Pancreas (tissue), 10 donors: ENCODE data around the gene UBE2D2. TPM values are rescaled to one million over a fixed set of nuclear protein-coding genes. Genes with fewer than 3 reads are reported as not detected.

ENCODE experiments used
- ATAC-seq, 4 donors: fragments of 200-7000 bp; cut with Tn5 transposase; one replicate each; pipeline versions ENCODE4 v1.8.0 to v1.9.1; 2020; ENCODE audit warnings: mild to moderate bottlenecking in 4 of 4, moderate library complexity in 4 of 4
- DNase-seq, 6 donors: peaks; one replicate each; pipeline ENCODE4 v3.0.0-alpha.2; 2020
- FAIRE-seq: peaks from 2 replicates; lab custom pipeline; 2012; peaks lifted over from hg19 to GRCh38; lab: Jason Lieb, UNC
- H3K27ac ChIP-seq, 4 donors: fragments of 200-600 bp; sonication (generic); 1 replicate in 3 of 4; 2 replicates in 1 of 4; pipeline versions ENCODE4 v1.5.0 to v1.8.0; 2020
- H3K27me3 ChIP-seq, 4 donors: fragments of 200-600 bp; one replicate each; pipeline ENCODE4 v1.8.0; 2021
- H3K36me3 ChIP-seq, 3 donors: fragments of 200-600 bp; sonication (generic) in 1 of 3; one replicate each; pipeline versions ENCODE4 v1.5.0 to v1.8.0; 2020 to 2021
- H3K4me1 ChIP-seq, 3 donors: fragments of 200-600 bp; one replicate each; pipeline ENCODE4 v1.8.0; 2021
- H3K4me3 ChIP-seq, 4 donors: fragments of 200-600 bp; sonication (generic) in 2 of 4; one replicate each; pipeline versions ENCODE4 v1.5.0 to v1.8.0; 2020 to 2021
- H3K9me3 ChIP-seq, 4 donors: fragments of 200-600 bp; one replicate each; pipeline ENCODE4 v1.8.0; 2021
- CTCF ChIP-seq, 4 donors: fragments of 200-600 bp; sonication (generic) in 3 of 4; IDR thresholded peaks; one replicate each; pipeline versions ENCODE4 v1.5.0 to v1.8.0; 2021; ENCODE audit warnings: antibody characterized with exemption in 4 of 4
- WGBS, 2 donors: extraction: QIAGEN DNeasy Blood & Tissue Kit; methylation state at CpG; one replicate each; pipeline ENCODE4 v1.1.7; 2013; 5-methylcytosine and 5-hydroxymethylcytosine counted together
- intact Hi-C, 3 donors: fragments of 100-400 bp; cut with DNase I; formaldehyde crosslinking; loops; one replicate each; pipeline versions ENCODE4 v1.11.1 to v1.14.2; 2022
- polyA plus RNA-seq, 2 donors: library from polyadenylated mRNA; stranded (reverse); fragments of 200-250 nt; gene quantifications; one replicate each; pipeline ENCODE4 v1.2.3, GENCODE V29; 2013
- total RNA-seq, 6 donors: library from RNA; stranded (reverse); fragmentation: NEBNext Ultra II Directional in 4 of 6; extraction: Animal tissue kit (Norgen Biotek cat#: 25700) in 4 of 6; gene quantifications; one replicate each; pipeline versions ENCODE4 v1.2.1 to v1.2.4, GENCODE V29; 2021 to 2023
- donor health status: healthy with polysubstance abuse.
- donor health status: DM: no; HTN: no; CAD: no; lungs with moderate emphysema.
- donor health status: DM: no; HTN: no; CAD: no.
- donor health status: control.
- donor health status: control.
- donor health status: Bipolar disorder and iron deficiency.
- donor health status: DM: yes; HTN: yes; CAD: no.
- donor health status: DM: no; HTN: no; CAD: no.
- donor health status: DM: no; HTN: no; CAD: no.
- donor health status: DM: yes; HTN: yes; CAD: no.

UBE2D2 gene
- total and polyA plus RNA-seq, 8 donors = 36.5 to 59.3 (median 46.5) TPM

GRCh38 chr5:139653616-139654015 is 92.5 kb downstream of the UBE2D2 start:
- no peak for TF ChIP-seq CTCF (IDR thresholded peaks at IDR 0.05)
- H3K4me1 ChIP-seq = peaks cover 59 to 69% (median 61%) of the 10 kb centered on the region in 3 donors
- FAIRE-seq (no peak), ATAC-seq (no peak), DNase-seq (peak in 2 of 6 donors; percentile 48 to 58)
- intact Hi-C loops = loop anchor here in 2 of 3 donors (5.0 kb wide), 1 partner anchor 34 kb away; no protein-coding TSS in a partner anchor
- H3K9me3 ChIP-seq = no peaks in the 10 kb centered on the region
- H3K36me3 ChIP-seq = no peaks in the 10 kb centered on the region
- peak overlapping the region; percentile 51 to 96 (median 76) for H3K27ac ChIP-seq
- no peaks in the 10 kb centered on the region for H3K27me3 ChIP-seq
- H3K4me3 ChIP-seq = peak overlapping the region in 2 of 4 donors; percentile 98 to 99
- WGBS, 2 donors = 27 to 36% methylated on average over 5 of the region's 5 CpGs

GRCh38 chr5:139654464-139654863 is 93.3 kb downstream of the UBE2D2 start:
- FAIRE-seq (no peak), ATAC-seq (no peak), DNase-seq (no peak)
- intact Hi-C loops = loop anchor here in 2 of 3 donors (5.0 kb wide), 1 partner anchor 33 kb away; no protein-coding TSS in a partner anchor
- Histone ChIP-seq H3K36me3 (no peaks in the 10 kb centered on the region), H3K9me3 (no peaks in the 10 kb centered on the region), H3K27me3 (no peaks in the 10 kb centered on the region), H3K4me1 (peaks cover 68 to 78% (median 70%) of the 10 kb centered on the region in 3 donors), H3K27ac (peak overlapping the region; percentile 39 to 96 (median 72)), H3K4me3 (peak overlapping the region in 1 of 4 donors; percentile 8)
- WGBS, 2 donors = 31 to 34% methylated on average over 3 of the region's 3 CpGs
- no peak for TF ChIP-seq CTCF (IDR thresholded peaks at IDR 0.05)

GRCh38 chr5:139654871-139655491 is 93.8 kb downstream of the UBE2D2 start:
- Histone ChIP-seq H3K36me3 (no peaks in the 10 kb centered on the region), H3K9me3 (no peaks in the 10 kb centered on the region), H3K4me3 (peak overlapping the region in 1 of 4 donors; percentile 8), H3K4me1 (peaks cover 73 to 83% (median 75%) of the 10 kb centered on the region in 3 donors), H3K27ac (peak overlapping the region; percentile 39 to 96 (median 72)), H3K27me3 (no peaks in the 10 kb centered on the region)
- FAIRE-seq (no peak), ATAC-seq (peak in 1 of 4 donors; percentile 4), DNase-seq (peak in 3 of 6 donors; percentile 55 to 80 (median 56))
- TF ChIP-seq CTCF (IDR thresholded peaks at IDR 0.05) = no peak
- intact Hi-C loops = loop anchor here in 2 of 3 donors (5.0 kb wide), 1 partner anchor 32 kb away; no protein-coding TSS in a partner anchor
- 20 to 23% methylated on average over 10 to 13 of the region's 13 CpGs for WGBS, 2 donors

GRCh38 chr5:139655727-139656271 is 94.7 kb downstream of the UBE2D2 start:
- no peak for TF ChIP-seq CTCF (IDR thresholded peaks at IDR 0.05)
- Histone ChIP-seq H3K4me3 (peak overlapping the region in 2 of 4 donors; percentile 7 to 28), H3K27ac (peak overlapping the region; percentile 39 to 96 (median 72)), H3K4me1 (peaks cover 79 to 91% (median 82%) of the 10 kb centered on the region in 3 donors), H3K9me3 (no peaks in the 10 kb centered on the region), H3K36me3 (no peaks in the 10 kb centered on the region), H3K27me3 (no peaks in the 10 kb centered on the region)
- 3 to 10% methylated on average over 18 of the region's 18 CpGs for whole genome bisulfite sequencing, 2 donors
- ATAC-seq (peak in 3 of 4 donors; percentile 1 to 26 (median 11)), DNase-seq (peak in 4 of 6 donors; percentile 57 to 87 (median 71)), FAIRE-seq (no peak)
- intact Hi-C loops = no loop called here
